Esophagus squamous epithelium (tissue), 5 donors: ENCODE data around the gene LRRN3. TPM values are rescaled to one million over a fixed set of nuclear protein-coding genes. Genes with fewer than 3 reads are reported as not detected.

Experiments used
- DNase-seq: peaks from one replicate; lab custom pipeline; 2025; lab: John Stamatoyannopoulos, UW
- H3K27ac ChIP-seq, 4 donors: fragments of 200-600 bp; sonication (generic); one replicate each; pipeline ENCODE4 v1.5.1; 2016 to 2019; ENCODE audit warnings: mild to moderate bottlenecking in 1 of 4
- H3K27me3 ChIP-seq, 4 donors: fragments of 200-600 bp; sonication (generic); 1 replicate in 3 of 4; 2 replicates in 1 of 4; pipeline versions ENCODE4 v1.5.1 to v1.6.0; 2017 to 2021; ENCODE audit warnings: antibody characterized with exemption in 1 of 4
- H3K36me3 ChIP-seq, 3 donors: fragments of 200-600 bp; sonication (generic); one replicate each; pipeline ENCODE4 v1.5.1; 2016 to 2019
- H3K4me1 ChIP-seq, 3 donors: fragments of 200-600 bp; sonication (generic); one replicate each; pipeline ENCODE4 v1.5.1; 2017 to 2019
- H3K4me3 ChIP-seq, 4 donors: fragments of 200-600 bp; sonication (generic); 1 replicate in 3 of 4; 2 replicates in 1 of 4; pipeline ENCODE4 v1.5.1; 2016 to 2019; ENCODE audit warnings: mild to moderate bottlenecking in 2 of 4, moderate library complexity in 1 of 4
- H3K9me3 ChIP-seq, 3 donors: fragments of 200-600 bp; sonication (generic); one replicate each; pipeline ENCODE4 v1.5.1; 2016 to 2019
- CTCF ChIP-seq, 6 experiments: fragments of 450-650 bp in 4 of 6; fragments of 200-600 bp in 2 of 6; sonication (generic) in 2 of 6; IDR thresholded peaks; one replicate each; pipeline ENCODE4 v1.5.1; 2016 to 2019; ENCODE audit warnings: antibody characterized with exemption in 6 of 6, mild to moderate bottlenecking in 4 of 6, moderate library complexity in 4 of 6
- POLR2A ChIP-seq, 4 donors: fragments of 450-650 bp; IDR thresholded peaks; one replicate each; pipeline ENCODE4 v1.6.1; 2017; ENCODE audit warnings: antibody characterized with exemption in 4 of 4, mild to moderate bottlenecking in 4 of 4, moderate library complexity in 3 of 4
- WGBS, 2 donors: methylation state at CpG; one replicate each; pipeline ENCODE4 v1.1.5; 2018; 5-methylcytosine and 5-hydroxymethylcytosine counted together
- intact Hi-C: fragments of 100-400 bp; cut with DNase I; formaldehyde crosslinking; loops from one replicate; pipeline ENCODE4 v1.15.0; 2022
- total RNA-seq, 4 donors: library from RNA; depleted of rRNA; stranded (reverse); fragments of >200 nt; gene quantifications; one replicate each; pipeline ENCODE4 v1.1.0, GENCODE V29; 2016
- donor health status: DM: yes; HTN: yes; CAD: no.

The LRRN3 gene
- total RNA-seq, 4 donors from 2014 or later, result 0.23 to 1.7 TPM; not detected in 2

DNA sequence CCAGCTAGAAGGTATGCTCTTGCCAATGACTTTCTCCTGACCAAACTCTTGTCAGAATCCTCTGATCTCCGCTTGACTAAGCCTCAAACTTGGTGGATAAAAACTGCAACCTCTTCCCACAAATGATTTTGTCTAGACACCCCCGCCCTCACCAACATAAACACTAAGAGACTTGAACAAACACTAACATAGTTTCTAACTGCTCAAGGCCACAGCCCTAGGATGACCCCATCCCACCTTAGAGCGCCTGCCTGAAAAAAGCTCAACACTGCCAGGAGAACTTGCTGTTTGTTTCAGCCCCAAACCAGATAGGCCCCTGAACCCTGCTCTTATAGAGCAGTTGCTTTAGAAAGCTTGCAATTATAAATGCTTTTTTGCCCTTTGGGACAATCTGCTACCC lies 71.8 kb downstream of the LRRN3 start:
- no peaks in the 10 kb centered on the region for H3K9me3 ChIP-seq
- no peak for DNase-seq
- no peak for TF ChIP-seq CTCF (IDR thresholded peaks at IDR 0.05)
- no peak for TF ChIP-seq POLR2A (IDR thresholded peaks at IDR 0.05)
- no peaks in the 10 kb centered on the region for H3K4me1 ChIP-seq
- 97 to 100% methylated on average over 2 to 3 of the region's 3 CpGs for WGBS, 2 donors
- no peak overlapping the region for H3K27ac ChIP-seq
- intact Hi-C loops, result no loop called here
- no peak overlapping the region for H3K4me3 ChIP-seq
- H3K27me3 ChIP-seq, result no peaks in the 10 kb centered on the region
- no peaks in the 10 kb centered on the region for H3K36me3 ChIP-seq

DNA sequence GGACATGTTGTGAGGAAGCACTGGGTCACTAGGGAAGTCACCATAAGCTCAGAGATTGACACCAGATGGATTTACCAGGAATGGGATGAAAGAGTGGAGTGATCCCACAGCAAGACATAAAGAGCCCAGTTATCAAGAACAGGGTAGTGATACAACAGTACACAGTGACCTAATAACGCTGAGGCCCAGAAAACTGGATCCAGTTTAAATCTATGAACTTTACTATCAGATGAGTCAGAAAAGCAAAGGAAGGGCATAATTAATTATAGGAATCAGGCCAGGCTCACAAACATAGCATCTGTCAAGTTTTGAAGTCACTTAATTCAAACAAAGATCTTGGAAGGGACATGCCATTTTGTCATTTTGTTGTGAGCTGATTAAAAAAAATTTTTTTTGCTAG lies 73.5 kb downstream of the LRRN3 start:
- WGBS, 2 donors, result 83 to 89% methylated on average over 1 of the region's 1 CpG
- H3K27me3 ChIP-seq, result no peaks in the 10 kb centered on the region
- no peaks in the 10 kb centered on the region for H3K4me1 ChIP-seq
- no peak for TF ChIP-seq CTCF (IDR thresholded peaks at IDR 0.05)
- TF ChIP-seq POLR2A (IDR thresholded peaks at IDR 0.05), result no peak
- no peak for DNase-seq
- no peaks in the 10 kb centered on the region for H3K9me3 ChIP-seq
- intact Hi-C loops, result no loop called here
- no peak overlapping the region for H3K27ac ChIP-seq
- H3K36me3 ChIP-seq, result no peaks in the 10 kb centered on the region
- H3K4me3 ChIP-seq, result no peak overlapping the region

DNA sequence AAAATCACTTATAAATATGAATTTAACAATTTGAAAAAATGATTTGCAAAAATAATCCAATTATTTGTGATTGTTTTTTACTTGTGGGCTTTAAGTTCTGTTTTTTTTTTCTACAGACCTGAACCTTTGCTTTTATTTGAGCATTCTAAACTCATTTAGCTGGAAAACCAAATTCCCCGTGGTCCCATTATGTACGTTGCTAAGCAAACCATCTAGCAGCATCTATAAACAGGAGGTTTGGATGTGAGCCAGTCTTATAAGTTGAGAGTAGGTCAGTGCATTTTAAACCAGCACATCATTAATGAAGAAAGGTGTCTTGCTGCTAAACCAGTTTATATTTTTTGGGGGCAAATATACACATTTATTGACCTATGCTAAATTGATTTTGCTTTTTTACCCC lies 77.3 kb downstream of the LRRN3 start:
- WGBS, 2 donors, result 45 to 60% methylated on average over 2 of the region's 2 CpGs
- no peak for DNase-seq
- no peak overlapping the region for H3K27ac ChIP-seq
- no peaks in the 10 kb centered on the region for H3K9me3 ChIP-seq
- H3K4me3 ChIP-seq, result no peak overlapping the region
- TF ChIP-seq POLR2A (IDR thresholded peaks at IDR 0.05) (no peak), CTCF (IDR thresholded peaks at IDR 0.05) (no peak)
- H3K27me3 ChIP-seq, result no peaks in the 10 kb centered on the region
- intact Hi-C loops, result no loop called here
- H3K4me1 ChIP-seq, result no peaks in the 10 kb centered on the region
- no peaks in the 10 kb centered on the region for H3K36me3 ChIP-seq

- no peak for DNase-seq
- no peaks in the 10 kb centered on the region for H3K4me1 ChIP-seq
- 88 to 89% methylated on average over 2 of the region's 2 CpGs for WGBS, 2 donors
- no peaks in the 10 kb centered on the region for H3K27me3 ChIP-seq
- H3K9me3 ChIP-seq, result no peaks in the 10 kb centered on the region
- TF ChIP-seq CTCF (IDR thresholded peaks at IDR 0.05) (no peak), POLR2A (IDR thresholded peaks at IDR 0.05) (no peak)
- H3K27ac ChIP-seq, result no peak overlapping the region
- no peaks in the 10 kb centered on the region for H3K36me3 ChIP-seq
- no peak overlapping the region for H3K4me3 ChIP-seq
- intact Hi-C loops, result no loop called here
Measured at GRCh38 chr7:111172564-111173257, 81.8 kb downstream of the LRRN3 start.

DNA sequence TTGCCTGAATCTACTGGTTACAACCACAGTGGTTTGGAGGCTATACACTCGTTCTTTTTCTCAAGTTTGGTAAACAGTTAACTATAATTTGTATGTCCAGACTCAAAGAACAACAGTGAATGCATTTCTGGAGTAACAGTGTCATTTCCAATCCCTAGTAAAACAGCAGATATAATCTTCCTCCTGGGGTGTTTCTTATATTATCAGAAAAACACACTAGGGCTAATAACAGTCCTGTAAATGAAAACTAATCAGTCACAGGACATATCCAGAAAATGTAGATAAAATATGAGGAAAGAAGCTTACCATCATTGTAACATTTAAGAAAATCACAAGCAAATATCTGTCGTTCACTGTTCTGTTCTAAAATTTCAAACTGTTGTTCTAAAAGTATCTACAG lies 82.6 kb downstream of the LRRN3 start:
- H3K27me3 ChIP-seq, result no peaks in the 10 kb centered on the region
- H3K36me3 ChIP-seq, result no peaks in the 10 kb centered on the region
- WGBS, 2 donors, result 88 to 89% methylated on average over 2 of the region's 2 CpGs
- H3K4me1 ChIP-seq, result no peaks in the 10 kb centered on the region
- intact Hi-C loops, result no loop called here
- no peak overlapping the region for H3K4me3 ChIP-seq
- DNase-seq, result no peak
- TF ChIP-seq CTCF (IDR thresholded peaks at IDR 0.05) (no peak), POLR2A (IDR thresholded peaks at IDR 0.05) (no peak)
- H3K9me3 ChIP-seq, result no peaks in the 10 kb centered on the region
- no peak overlapping the region for H3K27ac ChIP-seq
